ENCODE measurements around the gene MTRF1. TPM values are rescaled to one million over a fixed set of nuclear protein-coding genes. Genes with fewer than 3 reads are reported as not detected.

Gene MTRF1, protein sequence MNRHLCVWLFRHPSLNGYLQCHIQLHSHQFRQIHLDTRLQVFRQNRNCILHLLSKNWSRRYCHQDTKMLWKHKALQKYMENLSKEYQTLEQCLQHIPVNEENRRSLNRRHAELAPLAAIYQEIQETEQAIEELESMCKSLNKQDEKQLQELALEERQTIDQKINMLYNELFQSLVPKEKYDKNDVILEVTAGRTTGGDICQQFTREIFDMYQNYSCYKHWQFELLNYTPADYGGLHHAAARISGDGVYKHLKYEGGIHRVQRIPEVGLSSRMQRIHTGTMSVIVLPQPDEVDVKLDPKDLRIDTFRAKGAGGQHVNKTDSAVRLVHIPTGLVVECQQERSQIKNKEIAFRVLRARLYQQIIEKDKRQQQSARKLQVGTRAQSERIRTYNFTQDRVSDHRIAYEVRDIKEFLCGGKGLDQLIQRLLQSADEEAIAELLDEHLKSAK
- total RNA-seq (2014; rRNA removed; shearing (Covaris generic)) = 10.7 and 10.9 TPM in 2 replicates

DNA sequence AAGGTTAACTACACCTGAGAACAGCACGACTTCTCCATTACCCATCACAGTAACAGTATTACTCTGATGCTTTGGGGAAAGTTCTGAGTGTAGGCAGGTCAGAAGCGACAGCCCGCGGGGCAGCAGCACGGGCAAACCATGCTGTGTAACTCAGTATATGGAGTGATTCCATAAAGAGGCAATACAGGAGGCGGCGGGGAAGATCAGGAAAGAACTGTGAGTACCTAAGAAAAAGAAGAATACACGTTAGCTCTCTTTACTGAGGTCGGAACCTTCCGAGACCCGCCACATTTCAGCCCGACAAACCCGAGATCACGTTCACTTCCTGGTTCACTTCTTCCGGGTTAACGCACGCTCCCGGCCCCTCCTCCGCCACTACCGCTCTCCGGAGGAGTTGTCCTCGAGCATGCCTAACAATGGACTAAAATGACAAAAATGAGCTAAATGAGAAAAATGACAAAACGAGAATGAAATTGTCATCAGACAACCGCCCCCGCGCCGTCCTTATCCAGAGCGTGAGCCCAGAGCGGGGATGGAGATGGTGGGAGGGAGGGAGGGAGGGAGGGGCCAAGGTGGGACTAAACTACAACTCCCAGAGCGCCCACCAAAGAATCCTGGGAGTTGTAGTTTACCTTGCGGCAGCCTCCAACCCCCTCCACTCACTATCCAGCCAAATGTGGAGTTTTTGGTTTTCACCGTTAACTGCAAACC is at the start of gene MTRF1:
TSS of gene MTRF1 (minus strand) at position 316 of the 711 bp plus-strand sequence. CDS start 2,669 bp downstream, outside the sequence.
- DNase-seq (ENCODE audit: low spot score) = peak; percentile 93

DNA sequence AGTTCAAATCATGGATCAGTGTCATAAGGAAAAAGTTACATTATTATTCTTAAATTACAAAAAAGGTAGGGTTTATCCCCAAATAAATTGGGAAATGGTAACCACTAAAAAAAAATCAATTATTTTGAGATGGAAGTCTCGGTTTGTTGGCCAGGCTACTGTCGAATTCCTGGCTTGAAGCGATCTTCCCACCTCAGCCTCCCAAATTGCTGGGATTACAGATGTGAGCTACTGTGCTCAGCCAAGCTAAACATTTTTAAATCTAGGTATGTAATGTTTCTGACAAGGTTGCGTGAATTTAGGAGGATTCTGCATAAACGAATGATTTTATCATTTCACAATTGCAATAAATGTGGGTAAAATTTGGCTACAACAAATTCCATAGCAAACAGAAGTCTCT is 49.7 kb upstream of the MTRF1 start:
- DNase-seq (ENCODE audit: low spot score) = no peak

DNA sequence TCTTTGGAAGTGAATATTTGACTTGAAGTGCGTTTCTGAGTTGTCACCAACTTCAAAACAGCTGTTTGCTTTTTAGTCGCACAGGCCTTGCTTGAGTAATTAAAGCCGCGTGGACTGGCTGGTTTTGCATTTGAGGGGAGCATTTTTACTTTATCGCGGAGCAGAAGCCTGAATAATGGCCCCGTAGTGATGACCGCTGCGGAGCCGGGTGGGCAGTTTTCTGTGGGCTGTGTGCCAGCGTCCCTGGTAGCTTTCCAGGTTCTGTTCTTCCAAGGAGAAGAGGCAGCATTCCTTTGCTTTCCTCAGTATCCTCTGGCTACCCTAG is 48.8 kb upstream of the MTRF1 start:
- DNase-seq (ENCODE audit: low spot score) = no peak

DNA sequence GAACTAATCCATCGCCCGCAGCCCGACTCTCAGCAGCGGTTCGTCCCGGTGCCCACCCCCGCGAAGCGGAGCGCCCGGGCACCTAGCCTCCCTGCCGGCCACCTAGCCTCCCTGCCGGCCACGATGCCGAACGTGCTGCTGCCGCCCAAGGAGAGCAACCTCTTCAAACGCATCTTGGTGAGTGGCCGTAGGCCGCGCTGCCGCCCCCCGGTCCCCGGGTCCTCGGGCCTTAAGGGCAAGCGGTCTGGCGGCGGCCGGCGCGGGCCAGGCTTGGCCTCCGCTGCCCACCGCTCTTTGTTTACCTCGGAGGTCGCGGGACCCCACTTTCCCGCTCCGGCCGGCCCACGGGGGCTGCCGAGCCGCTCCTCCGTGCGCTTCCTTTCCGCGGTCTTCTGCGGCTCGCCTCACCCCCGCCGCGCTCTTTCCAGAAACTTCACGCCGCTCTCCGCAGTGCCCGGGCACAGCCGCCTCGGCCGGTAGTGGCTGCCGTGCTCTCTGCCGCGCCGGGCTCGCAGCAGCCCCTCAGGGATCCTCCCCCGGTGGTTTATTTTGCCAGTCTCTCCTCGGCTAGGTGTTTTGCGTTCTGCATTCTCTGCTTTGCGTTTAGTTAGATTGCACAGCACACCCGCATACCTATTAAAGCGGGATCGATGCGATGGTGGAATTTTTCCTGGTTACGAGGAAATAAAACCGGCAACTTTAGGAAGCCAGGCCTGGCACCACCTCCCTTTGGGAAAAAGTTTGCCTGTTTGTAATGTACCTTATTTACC is 48.2 kb upstream of the MTRF1 start:
- DNase-seq (ENCODE audit: low spot score) = peak; percentile 78

DNA sequence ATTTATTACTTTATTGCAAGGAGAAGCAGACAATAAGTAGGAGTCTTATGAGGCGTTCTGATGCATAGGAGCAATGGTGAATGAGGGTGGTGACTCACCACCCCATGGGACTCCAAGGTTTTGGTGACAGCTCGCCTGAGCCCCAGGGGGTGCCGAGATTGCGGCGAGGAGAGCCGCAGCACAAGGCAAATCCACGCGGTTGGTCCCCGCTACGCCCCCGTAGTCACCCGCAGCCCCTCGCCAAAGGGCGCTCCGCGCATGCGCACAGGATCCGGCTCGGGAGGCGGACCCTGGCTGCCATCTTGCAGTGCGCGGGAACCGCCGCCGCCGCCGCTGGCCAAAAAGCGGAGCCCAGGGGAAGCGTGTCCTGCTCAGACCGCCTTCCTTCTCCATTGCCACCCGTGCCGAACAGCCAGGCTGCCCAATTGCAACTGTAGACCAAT is 47.6 kb upstream of the MTRF1 start, which contains the start of gene NAA16:
TSS of gene NAA16 (plus strand) at position 305 of the 443 bp plus-strand sequence. CDS start 262 bp downstream, outside the sequence.
- DNase-seq (ENCODE audit: low spot score) = peak; percentile 92

DNA sequence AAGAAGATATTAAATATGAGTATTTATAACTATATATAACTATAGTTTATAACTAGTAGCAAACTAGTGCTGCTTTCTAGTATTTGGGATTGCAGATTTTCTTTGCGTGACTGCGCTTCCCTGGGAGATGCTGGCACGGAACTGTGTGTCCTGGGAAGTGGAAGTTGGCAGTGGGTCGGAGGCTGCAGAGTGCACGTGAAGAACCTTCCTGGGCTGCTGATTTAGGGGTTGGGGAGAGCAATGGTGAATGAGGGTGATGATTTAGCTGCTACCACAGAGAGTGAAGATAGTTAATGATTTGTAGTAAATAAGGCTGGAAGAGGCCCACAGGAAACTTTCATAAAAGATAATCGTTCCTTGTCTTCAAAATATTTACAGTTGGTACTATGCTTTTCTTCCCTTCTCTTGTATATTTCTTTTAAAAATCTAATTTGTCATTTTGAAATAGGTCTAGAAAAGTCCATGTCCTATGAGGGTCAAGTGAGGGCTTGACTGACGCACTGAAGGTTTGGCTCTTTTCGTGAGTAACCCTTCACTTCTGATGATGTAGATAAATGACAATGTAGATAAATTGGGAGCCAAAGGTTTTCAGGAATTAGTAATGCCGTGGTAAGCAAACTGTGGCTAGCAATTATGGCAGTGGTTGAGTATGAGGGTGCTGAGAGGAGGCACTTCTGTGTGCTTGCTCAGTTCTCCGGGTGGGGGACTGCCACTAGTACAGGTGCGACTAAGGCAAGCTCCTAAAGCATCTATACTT is 44.7 kb upstream of the MTRF1 start:
- no peak for DNase-seq (ENCODE audit: low spot score)

DNA sequence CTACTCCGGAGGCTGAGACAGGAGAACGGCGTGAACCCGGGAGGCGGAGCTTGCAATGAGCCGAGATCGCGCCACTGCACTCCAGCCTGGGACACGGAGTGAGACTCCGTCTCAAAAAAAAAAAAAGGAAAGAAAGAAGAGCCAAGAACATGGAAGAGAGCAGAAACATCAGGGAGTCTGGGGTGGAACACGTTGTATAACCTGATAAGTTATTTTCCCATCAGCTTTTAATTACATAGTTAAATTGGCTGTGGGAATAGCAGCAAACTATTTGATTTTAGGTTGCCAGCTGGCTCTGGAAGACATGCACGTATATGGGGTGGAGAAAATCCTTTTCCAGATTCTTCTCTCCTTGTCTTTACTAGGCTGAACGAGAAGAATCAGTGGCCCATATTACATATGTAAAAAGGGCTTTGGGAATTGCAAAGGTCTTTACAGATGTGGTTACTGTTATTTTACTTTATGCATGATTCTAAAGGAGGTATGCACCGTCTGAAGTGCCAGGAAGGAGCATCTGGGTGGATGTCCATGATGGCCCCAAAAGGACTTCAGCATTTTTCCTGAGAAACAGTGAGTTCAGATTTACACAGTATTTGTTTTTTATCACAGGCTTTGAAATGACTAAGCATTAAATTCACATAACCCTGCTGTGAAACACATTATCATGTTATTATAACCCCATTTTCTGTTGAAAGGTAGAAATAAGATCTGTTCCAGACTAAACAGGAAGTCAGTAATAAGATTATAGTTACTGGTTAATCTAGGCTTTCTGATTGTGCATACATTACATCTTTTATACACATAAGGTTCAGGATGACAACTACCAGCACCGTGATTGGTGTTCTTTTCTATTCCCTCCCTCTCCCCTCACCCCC is 43.1 kb upstream of the MTRF1 start:
- DNase-seq (ENCODE audit: low spot score) = no peak

DNA sequence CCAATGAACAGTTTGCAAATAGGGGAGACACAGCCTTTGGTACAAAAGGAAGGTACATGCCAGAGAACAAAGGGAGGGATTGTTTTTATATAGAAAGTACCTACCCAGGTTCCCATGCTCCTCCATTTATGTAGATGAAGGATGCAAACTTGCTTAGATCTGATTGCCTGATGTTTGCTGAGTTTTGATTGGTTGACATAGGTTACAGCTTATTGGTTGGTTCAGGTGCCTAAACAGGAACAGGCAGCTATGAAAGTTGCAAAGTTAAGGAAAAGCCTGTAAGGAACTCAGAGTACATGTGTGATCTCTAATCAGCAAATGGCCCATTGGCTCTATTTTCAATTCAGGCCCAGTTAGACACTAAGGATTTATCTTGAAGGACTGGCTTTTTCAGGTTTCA is 41.2 kb upstream of the MTRF1 start:
- DNase-seq (ENCODE audit: low spot score) = no peak

DNA sequence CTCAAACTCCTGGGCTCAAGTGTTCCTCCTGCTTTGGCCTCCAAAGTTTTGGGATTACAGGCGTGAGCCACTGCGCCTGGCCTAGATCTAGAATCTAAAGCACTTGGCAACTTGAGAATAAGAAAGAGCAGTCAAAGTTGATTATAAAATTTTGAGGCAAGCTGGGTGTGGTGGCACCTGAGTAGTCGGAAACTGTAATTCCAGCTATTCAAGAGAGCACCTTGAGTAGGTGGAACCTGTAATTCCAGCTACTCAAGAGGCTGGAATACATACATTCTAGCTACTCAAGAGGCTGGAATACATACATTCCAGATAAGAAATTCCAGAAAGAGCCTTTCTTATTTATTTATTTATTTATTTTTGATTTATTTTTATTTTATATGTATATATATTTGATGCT is 39.4 kb upstream of the MTRF1 start:
- DNase-seq (ENCODE audit: low spot score) = no peak

DNA sequence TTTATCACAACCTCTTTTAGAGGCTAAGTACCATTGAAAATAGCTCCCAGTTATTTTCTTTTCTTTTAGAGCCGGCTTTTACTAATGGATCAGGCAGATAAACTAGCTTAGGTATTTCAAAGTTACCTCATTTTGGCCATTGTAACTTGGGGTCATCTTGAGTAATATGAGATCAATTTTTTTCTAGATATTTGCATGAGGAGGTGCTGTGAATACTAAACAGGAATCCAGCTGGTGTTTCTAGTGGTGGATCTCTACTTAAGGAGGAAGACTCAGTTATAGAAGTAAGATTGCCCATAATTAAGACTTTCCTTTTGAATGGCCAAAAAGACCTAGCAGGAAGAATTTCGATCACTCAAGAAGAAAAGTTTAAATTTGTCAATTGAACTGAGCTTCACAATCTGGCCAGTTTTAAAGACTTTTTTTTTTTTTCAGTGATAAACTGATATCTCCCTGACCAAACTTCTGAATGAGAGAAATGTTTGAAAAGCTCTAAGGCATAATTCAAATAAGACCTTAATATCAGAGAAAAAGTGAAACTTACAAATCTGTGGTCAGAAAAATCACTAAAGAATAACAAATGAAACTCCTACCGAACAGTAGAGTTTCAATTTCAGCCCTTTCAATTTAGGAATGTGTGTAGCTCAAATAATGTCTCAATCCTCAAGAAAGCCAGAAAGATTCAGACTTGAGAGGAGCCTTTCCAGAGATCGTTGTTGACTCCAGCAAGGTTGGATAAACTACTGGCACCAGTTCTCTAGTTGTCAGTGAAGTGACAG is 36.1 kb upstream of the MTRF1 start:
- DNase-seq (ENCODE audit: low spot score) = no peak

DNA sequence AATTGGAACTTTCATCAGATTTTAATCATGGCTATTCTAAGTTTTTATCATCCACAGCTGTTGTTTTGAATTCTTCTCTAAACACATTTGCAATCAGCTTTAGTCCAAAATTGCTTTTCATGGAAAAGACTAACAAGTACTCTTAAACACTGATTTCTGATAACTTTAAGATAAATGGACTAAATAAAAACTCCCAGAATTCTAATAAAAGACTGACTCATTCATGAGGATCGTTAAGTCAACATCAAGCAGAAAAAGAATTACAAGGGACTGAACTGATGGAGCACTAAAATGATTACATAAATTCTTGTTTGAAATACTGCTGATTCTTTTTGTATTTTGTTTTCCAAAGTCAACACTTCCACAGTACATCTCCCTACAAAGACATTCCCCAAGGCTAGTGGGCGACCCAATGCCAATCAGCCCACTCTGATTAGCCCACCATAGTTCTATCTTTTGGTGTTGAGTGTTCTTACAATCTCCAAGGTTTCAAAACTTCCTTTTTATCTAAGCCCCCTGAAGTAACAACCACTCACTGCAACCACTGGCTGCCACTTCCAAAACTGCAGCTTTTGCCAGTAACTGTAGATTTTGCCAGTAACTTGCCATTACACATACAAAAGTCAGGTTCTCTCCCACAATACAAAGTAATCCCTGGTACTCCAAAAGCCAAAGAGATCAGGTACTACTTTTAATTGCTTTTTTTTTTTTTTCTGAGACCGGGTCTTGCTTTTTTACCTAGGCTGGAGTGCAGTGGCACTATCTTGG is 33.7 kb upstream of the MTRF1 start:
- peak; percentile 18 for DNase-seq (ENCODE audit: low spot score)

DNA sequence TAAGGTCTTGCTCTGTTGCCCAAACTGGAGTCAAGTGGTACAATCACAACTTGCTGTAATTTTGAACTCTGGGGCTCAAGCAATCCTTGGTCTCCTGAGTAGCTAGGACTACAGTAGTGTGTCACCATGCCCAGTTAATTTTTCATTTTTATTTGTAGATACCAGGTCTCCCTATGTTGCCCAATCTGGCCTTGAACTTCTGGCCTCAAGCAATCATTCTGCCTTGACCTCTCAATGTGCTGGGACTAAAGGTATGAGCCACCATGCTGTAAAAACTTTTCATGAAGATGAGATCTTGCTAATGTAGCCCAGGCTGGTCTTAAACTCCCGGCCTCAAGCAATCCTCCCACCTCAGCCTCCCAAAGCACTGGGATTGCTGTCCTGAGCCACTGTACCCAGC is 32.6 kb upstream of the MTRF1 start:
- DNase-seq (ENCODE audit: low spot score) = no peak

DNA sequence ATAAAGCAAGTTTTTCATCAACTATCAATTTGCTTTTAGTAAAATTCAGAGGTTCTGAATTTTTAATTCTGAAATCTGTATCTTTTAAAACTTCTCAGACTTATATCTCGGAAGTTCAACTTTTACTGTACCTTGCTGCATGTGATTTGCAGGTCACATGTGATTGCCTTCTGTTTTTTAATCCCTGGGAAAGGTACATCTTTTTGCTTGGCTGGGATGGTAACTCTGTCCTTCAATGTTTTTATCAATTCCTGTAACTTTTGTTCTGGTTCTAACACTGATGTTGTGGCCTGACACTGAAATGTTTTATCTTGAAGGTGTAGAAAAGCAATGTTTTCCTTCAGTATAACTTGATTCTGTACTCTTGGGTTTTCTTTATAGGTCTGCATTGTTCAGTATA is 31.5 kb upstream of the MTRF1 start:
- no peak for DNase-seq (ENCODE audit: low spot score)

DNA sequence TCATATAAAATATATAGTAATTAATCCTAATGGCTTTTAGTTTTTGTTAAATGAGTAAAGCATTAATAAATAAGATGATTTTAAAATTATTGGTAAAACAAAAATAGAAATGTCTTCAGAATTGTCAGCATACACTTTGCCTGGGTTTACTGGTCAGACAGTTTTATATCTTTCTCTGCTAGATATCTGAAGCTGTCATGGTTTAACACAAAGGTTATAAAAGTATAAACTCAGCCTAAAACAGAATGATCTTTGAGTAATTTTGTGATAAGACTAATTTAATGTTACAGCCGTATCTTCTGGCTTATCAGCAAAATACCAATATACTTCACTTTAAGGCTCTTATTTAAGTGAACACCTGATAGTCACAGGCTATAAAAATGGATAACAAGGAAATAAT is 29.9 kb upstream of the MTRF1 start:
- no peak for DNase-seq (ENCODE audit: low spot score)

DNA sequence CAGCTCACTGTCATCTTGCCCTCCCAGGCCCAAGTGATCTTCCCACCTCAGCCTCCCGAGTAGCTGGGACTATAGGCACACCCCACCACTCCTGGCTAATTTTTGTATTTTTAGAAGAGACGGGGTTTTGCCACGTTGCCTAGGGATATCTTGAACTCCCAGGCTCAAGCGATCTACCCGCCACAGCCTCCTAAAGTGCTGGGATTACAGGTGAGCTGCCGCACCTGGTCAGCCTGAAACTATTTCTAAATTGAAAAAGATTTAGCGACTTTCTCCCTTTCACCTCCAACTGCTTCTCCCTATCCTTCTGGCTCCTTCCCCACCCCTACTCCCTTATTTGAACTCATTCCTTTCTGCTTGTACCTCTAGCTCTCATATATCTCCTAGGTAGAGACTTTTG is 27.9 kb upstream of the MTRF1 start:
- DNase-seq (ENCODE audit: low spot score) = no peak

DNA sequence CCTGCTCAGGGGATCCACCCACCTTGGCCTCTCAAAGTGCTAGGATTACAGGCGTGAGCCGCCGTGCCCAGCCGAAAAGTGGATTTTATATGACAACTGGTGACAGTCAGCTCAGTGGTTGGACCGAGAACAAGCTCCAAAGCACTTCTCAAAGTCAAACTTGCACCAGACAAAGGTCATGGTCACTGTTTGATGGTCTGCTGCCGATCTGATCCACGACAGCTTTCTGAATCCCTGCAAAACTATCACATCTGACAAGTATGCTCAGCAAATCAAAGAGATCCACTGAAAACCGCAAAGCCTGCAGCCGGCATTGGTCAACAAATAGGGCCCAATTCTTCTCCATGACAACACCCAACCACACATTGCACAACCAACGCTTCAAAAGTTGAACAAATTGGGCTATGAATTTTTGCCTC is 26.1 kb upstream of the MTRF1 start:
- no peak for DNase-seq (ENCODE audit: low spot score)

DNA sequence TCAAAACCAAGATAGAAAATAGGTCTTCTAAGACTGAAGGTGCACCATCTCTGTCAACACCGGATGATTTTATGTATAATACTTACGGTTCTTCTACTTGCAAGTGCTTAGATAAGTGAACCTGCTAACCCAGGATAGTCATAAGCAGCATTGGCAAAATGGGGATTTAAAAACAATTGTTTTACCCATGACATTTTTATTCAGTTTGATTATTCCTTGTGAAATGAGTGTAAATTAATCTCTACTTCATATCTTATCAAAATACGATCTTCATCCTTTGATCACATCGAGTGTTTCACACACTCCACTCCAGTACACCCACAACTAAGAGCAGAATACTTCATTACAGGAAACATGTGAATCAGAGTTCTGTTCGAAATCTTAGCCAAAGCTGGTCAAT is 23.0 kb upstream of the MTRF1 start:
- DNase-seq (ENCODE audit: low spot score) = no peak

DNA sequence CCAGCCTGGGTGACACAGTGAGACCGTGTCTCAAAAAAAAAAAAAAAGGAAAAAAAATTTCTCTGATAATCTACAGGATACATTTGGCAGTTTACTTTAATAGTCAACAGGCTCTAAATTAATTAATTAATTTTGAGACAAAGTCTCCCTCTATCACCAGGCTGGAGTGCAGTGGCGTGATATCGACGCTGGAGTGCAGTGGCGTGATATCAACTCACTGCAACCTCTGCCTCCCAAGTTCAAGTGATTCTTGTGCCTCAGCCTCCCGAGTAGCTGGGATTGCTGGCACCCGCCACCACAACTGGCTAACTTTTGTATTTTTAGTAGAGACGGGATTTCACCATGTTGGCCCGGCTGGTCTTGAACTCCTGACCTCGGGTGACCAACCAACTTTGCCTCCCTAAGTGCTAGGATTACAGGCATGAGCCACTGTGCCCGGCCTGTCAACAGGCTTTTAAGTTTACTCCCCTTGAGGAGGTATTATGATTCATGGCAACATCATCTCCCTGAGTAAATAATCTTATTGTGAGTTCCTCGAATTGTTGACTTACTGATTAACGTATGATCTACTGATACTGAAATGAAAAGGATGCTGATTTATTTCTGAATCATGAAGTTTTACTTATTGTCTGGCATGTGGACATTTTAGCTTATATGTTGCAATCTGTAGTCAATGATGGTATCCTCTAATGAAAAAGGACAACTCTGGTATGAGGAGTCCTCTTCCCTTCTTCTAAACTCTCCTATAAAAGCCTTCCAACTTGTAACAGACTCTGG is 21.3 kb upstream of the MTRF1 start:
- DNase-seq (ENCODE audit: low spot score) = peak; percentile 77

All from HT-29 (cell line).